ENCODE results near the gene BCAS3.
"Not testable (repeated sequence)": the region's sequence is repeated elsewhere in the genome, so short reads cannot be mapped to it uniquely, and the experiment has no call there.

The BCAS3 gene

GRCh38 chr17:60748204-60748603 lies 70.6 kb downstream of the BCAS3 start:
- no peak for DNase-seq

- no peak for DNase-seq
Observed at GRCh38 chr17:60749050-60749449, 71.4 kb downstream of the BCAS3 start.

DNA sequence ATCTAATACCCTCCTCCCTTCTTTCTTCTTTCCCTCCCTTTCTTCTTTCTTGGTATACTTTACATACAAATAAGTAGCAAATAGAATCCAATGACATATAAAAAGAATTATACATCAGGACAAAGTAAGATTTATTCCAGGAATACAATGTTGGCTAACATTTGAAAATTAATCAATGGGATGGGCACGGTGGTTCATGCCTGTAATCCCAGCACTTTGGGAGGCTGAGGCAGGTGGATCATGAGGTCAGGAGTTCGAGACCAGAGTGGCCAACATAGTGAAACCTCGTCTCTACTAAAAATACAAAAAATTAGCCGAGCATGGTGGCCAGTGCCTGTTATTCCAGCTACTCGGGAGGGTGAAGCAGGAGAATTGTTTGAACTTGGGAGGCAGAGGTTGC lies 72.1 kb downstream of the BCAS3 start:
- DNase-seq, result no peak

- no peak for DNase-seq
Observed at GRCh38 chr17:60750640-60751039, 73.0 kb downstream of the BCAS3 start.

DNA sequence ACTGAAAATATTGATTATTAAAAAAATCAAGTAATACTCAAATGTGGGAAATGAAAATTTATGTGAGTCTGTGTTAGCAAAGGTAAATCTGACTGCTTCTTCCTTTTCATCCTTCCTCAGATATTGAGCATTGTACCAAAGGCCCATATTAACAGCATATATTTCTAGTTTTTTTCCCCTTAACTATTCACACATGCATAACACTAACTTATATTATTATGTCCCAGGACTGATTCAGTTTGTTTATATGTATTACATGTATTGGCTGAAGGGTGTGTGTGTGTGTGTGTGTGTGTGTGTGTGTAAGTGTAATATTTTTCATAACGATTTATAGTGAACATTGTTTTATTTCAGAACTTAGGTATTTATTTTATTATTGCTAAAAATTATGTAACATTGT lies 74.2 kb downstream of the BCAS3 start:
- DNase-seq, result no peak

- no peak for DNase-seq
Observed at GRCh38 chr17:60752873-60753577, 75.4 kb downstream of the BCAS3 start.

GRCh38 chr17:60754057-60754604 lies 76.5 kb downstream of the BCAS3 start:
- no peak for DNase-seq

DNA sequence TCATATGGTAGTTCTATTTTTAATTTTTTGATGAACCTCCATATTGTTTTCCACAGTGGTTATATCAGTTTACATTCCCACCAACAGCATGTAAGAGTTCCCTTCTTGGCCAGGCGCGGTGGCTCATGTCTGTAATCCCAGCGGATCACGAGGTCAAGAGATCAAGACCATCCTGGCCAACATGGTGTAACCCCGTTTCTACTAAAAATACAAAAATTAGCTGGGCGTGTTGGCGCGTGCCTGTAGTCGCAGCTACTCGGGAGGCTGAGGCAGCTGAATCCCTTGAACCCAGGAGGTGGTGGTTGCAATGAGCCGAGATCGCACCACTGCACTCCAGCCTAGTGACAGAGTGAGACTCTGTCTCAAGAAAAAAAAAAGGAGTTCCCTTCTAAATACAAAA lies 79.1 kb downstream of the BCAS3 start:
- not testable (repeated sequence) for DNase-seq

- no peak for DNase-seq
Observed at GRCh38 chr17:60757437-60757836, 79.8 kb downstream of the BCAS3 start.

- DNase-seq, result no peak
Observed at GRCh38 chr17:60759756-60760155, 82.1 kb downstream of the BCAS3 start.

DNA sequence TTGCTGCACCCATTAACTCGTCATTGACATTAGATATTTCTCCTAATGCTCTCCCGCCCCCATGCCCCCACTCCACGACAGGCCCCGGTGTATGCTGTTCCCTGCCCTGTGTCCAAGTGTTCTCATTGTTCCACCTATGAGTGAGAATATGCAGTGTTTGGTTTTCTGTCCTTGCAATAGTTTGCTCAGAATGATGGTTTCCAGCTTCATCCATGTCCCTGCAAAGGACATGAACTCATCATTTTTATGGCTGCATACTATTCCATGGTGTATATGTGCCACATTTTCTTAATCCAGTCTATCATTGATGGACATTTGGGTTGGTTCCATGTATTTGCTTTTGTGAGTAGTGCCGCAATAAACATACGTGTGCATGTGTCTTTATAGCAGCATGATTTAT lies 83.7 kb downstream of the BCAS3 start:
- not testable (repeated sequence) for DNase-seq

DNA sequence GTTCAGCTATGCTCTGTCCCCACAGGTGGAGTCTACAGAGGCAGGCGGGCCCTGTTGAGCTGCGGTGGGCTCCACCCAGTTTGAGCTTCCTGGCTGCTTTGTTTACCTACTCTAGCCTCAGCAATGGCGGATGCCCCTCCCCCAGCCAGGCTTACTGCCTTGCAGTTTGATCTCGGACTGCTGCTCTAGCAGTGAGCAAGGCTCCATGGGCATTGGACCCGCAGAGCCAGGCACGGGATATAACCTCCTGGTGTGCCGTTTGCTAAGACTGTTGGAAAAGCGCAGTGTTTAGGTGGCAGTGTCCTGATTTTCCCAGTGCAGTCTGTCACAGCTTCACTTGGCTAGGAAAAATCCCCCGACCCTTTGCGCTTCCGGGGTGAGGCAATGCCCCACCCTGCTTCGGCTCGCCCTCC lies 89.1 kb downstream of the BCAS3 start:
- no peak for DNase-seq

- DNase-seq, result no peak
Observed at GRCh38 chr17:60767744-60768308, 90.2 kb downstream of the BCAS3 start.

GRCh38 chr17:60769327-60769726 lies 91.7 kb downstream of the BCAS3 start:
- no peak for DNase-seq

GRCh38 chr17:60770946-60771422 lies 93.3 kb downstream of the BCAS3 start:
- DNase-seq, result no peak

DNA sequence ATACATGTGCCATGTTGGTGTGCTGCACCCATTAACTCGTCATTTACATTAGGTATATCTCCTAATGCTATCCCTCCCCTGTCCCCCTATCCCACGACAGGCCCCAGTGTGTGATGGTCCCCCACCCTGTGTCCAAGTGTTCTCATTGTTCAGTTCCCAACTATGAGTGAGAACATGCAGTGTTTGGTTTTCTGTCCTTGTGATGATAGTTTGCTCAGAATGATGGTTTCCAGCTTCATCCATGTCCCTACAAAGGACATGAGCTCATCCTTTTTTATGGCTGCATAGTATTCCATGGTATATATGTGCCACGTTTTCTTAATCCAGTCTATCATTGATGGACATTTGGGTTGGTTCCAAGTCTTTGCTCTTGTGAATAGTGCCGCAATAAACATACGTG lies 94.0 kb downstream of the BCAS3 start:
- not testable (repeated sequence) for DNase-seq

DNA sequence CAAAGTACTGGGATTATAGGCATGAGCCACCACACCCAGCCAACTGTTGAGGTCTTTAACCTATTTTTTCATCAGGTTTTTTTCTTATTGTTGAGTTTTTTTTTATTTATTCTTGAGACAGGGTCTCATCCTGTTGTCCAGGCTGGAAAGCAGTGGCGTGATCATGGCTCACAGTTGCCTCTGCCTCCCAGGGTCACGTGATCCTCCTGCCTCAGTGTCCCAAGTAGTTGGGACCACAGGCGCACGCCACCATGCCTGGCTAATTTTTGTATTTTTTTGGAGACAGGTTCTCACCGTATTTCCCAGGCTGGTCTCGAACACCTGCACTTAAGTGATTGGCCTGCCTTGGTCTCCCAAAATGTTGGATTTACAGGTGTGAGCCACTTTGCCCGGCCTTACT lies 95.9 kb downstream of the BCAS3 start:
- no peak for DNase-seq

DNA sequence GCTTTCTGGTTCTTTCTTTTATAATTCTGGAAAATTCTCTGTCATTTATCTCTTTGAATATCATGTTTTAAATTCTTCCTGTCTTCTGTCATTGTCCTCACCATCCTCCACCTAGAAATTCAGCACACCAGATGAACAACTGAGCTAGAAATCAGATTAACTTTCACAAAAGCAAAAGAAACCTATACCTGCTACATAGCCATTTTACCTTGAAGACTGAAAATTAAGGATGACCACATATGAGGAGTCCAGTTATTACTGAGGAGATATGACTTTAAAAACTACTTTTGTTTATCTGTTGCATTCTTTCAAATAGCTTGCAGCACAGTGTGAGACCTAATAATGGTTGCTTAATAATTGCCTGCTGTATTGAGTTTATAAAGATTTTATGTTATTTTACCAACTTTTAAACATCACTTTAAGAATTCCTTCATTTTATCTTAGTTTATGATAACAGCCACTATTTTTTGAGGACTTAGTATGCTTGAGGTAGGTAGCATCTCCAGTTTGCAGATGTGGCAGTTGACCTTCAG lies 104.3 kb downstream of the BCAS3 start:
- no peak for DNase-seq

DNA sequence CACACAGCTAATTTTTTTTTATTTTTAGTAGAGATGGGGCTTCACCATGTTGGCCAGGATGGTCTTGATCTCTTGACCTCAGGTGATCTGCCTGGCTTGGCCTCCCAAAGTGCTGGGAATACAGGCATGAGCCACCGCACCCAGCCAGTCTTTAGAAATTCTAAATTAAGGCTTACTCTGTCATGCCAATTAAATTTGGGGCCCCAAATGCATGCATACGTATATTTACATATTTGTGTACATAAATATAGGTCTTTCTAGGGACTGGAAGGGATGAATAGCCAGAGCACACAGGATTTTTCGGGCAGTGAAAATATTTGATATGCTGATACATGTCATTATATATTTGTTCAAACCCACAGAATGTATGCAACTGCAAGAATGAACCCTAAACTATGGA lies 105.1 kb downstream of the BCAS3 start:
- DNase-seq, result no peak

DNA sequence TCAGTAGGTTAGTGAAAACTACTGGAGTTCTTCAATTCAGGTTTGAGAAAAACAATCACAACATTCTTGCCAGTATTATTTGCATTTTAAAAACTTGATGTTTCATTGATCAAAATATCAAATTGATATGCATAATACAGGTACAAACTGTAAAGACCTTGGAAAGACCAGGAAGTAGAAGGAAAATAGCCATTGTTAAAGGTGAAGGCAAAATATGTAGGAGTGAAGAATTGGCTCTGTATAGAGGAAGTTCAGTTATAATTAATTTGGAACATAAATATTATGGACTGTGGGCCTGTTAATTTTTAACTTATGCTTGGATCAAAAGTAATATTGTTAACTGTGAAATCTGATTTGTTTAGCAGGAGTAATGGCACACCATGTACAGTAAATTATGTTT lies 112.6 kb downstream of the BCAS3 start:
- DNase-seq, result no peak

- no peak for DNase-seq
Observed at GRCh38 chr17:60792250-60792898, 114.7 kb downstream of the BCAS3 start.

DNA sequence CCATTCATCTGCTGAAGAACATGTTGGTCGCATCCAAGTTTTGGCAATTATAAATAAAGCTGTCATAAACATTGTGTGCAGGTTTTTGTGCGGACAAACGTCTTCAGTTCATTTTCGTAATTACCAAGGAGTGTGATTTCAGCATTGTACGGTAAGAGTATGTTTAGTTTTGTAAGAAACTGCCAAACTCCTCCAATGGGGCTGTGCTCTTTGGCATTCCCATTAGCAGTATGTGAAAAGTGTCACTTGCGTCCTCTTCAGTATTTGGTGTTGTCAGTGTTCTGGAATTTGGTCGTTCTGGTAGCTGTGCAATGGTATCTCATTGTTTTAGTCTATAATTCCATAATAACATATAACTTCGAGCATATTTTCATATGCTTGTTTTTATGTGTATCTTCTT lies 120.9 kb downstream of the BCAS3 start:
- DNase-seq, result no peak

DNA sequence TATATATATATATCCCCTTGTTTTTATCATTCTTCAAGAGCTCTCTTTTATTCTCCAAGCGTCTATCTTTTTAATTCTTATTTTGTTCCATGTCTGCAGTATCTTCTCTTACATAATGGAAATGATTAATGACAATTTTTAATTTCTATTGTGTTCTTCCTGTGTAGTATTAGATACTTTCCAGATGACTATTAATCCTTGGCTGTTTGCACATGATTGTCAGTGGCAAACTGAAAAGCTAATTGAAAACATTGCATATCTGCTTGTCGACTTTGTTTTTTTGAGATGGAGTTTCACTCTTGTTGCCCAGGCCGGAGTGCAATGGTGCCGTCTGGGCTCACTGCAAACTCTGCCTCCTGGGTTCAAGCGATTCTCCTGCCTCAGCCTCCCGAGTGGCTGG lies 124.7 kb downstream of the BCAS3 start:
- no peak for DNase-seq

GRCh38 chr17:60803059-60803458 lies 125.4 kb downstream of the BCAS3 start:
- DNase-seq, result no peak
